Keratinocyte (primary cell): Measurements from ENCODE around the gene SULT1A1. TPM values are rescaled to one million over a fixed set of nuclear protein-coding genes. Genes with fewer than 3 reads are reported as not detected.
A peak's percentile ranks its signal among the peaks of the same experiment; 100 is the strongest.
"Not testable (repeated sequence)": the region's sequence is repeated elsewhere in the genome, so short reads cannot be mapped to it uniquely, and the experiment has no call there.

Experiments
- DNase-seq: peaks from one replicate; pipeline ENCODE4 v3.0.0-alpha.2; 2011; ENCODE audit warnings: low read depth, missing footprints, low spot score
- FAIRE-seq: peaks from 2 replicates; lab custom pipeline; 2011; peaks lifted over from hg19 to GRCh38; lab: Jason Lieb, UNC
- H2AFZ ChIP-seq: 2 replicates; pipeline ENCODE4 v1.6.0; 2012; ENCODE audit warnings: low read length, control low read depth, inconsistent platforms; ENCODE audit not compliant: control insufficient read depth
- H3K27ac ChIP-seq: 2 replicates; pipeline ENCODE4 v1.5.1; 2011; ENCODE audit warnings: low read length; ENCODE audit not compliant: control insufficient read depth, insufficient read depth
- H3K27me3 ChIP-seq: 3 replicates; pipeline ENCODE4 v1.6.0; 2011; ENCODE audit warnings: low read length; ENCODE audit not compliant: control insufficient read depth, insufficient read depth; ENCODE audit errors: extremely low read depth
- H3K36me3 ChIP-seq, 2 experiments: 2 replicates in 1 of 2; 3 replicates in 1 of 2; pipeline ENCODE4 v1.5.1; 2011; ENCODE audit warnings: low read length in 2 of 2, mild to moderate bottlenecking in 1 of 2; ENCODE audit not compliant: control insufficient read depth in 2 of 2, insufficient read depth in 2 of 2; ENCODE audit errors: extremely low read depth in 1 of 2
- H3K4me1 ChIP-seq: 3 replicates; pipeline ENCODE4 v1.5.1; 2011; ENCODE audit warnings: low read length; ENCODE audit not compliant: control insufficient read depth, insufficient read depth; ENCODE audit errors: extremely low read depth
- H3K4me2 ChIP-seq: 3 replicates; pipeline ENCODE4 v1.6.0; 2011; ENCODE audit warnings: low read depth, low read length; ENCODE audit not compliant: control insufficient read depth, insufficient read depth; ENCODE audit errors: extremely low read depth
- H3K4me3 ChIP-seq, 3 experiments: fragments of 200-600 bp in 1 of 3; sonication (generic) in 1 of 3; 2 replicates in 2 of 3; 3 replicates in 1 of 3; pipeline ENCODE4 v1.5.1; 2011 to 2016; ENCODE audit warnings: low read length in 3 of 3, mild to moderate bottlenecking in 3 of 3, control low read depth in 2 of 3, inconsistent platforms in 1 of 3, low read depth in 1 of 3, mixed read lengths in 1 of 3, mixed run types in 1 of 3, moderate library complexity in 1 of 3; ENCODE audit not compliant: control insufficient read depth in 2 of 3, insufficient read depth in 2 of 3; ENCODE audit errors: extremely low read depth in 1 of 3
- H3K79me2 ChIP-seq: 2 replicates; pipeline ENCODE4 v1.6.0; 2012; ENCODE audit warnings: low read length; ENCODE audit not compliant: control insufficient read depth, insufficient read depth
- H3K9ac ChIP-seq: 3 replicates; pipeline ENCODE4 v1.6.0; 2011; ENCODE audit warnings: low read length; ENCODE audit not compliant: control insufficient read depth, insufficient read depth; ENCODE audit errors: extremely low read depth
- H3K9me1 ChIP-seq: 3 replicates; pipeline ENCODE4 v1.6.0; 2011; ENCODE audit warnings: low read length; ENCODE audit not compliant: control insufficient read depth, insufficient read depth; ENCODE audit errors: extremely low read depth
- H3K9me3 ChIP-seq: 2 replicates; pipeline ENCODE4 v1.5.1; 2012; ENCODE audit warnings: low read depth, low read length; ENCODE audit not compliant: control insufficient read depth
- H4K20me1 ChIP-seq: 3 replicates; pipeline ENCODE4 v1.6.0; 2011; ENCODE audit warnings: low read length; ENCODE audit not compliant: control insufficient read depth, insufficient read depth; ENCODE audit errors: extremely low read depth
- EZH2 ChIP-seq: IDR thresholded peaks from one replicate; pipeline ENCODE4 v1.6.1; 2012; ENCODE audit warnings: inconsistent platforms, mild to moderate bottlenecking, low read length, moderate library complexity
- dilution Hi-C: fragments of 300-500 bp; cut with MboI; formaldehyde crosslinking; loops from one replicate; pipeline ENCODE4 v1.7.0; 2020; ENCODE audit warnings: low sequenced_read_pairs; ENCODE audit not compliant: extremely low pct_ligation_motif_present
- polyA plus RNA-seq, 5 experiments: library from polyadenylated mRNA; depleted of rRNA in 3 of 5; stranded (reverse) in 3 of 5; stranded (forward) in 1 of 5; unstranded in 1 of 5; fragments of >200 nt; gene quantifications; 1 replicate in 1 of 5; 2 replicates in 3 of 5; 3 replicates in 1 of 5; pipeline versions ENCODE4 v1.2.1 to v1.2.3, GENCODE V29; 2011 to 2012; ENCODE audit warnings: missing spikeins in 2 of 5, low read depth in 1 of 5, low replicate concordance in 1 of 5
- TF ChIP-seq, protein P1 (sequence below), 3 experiments: IDR thresholded peaks in 1 of 3; conservative IDR thresholded peaks in 1 of 3; optimal IDR thresholded peaks in 1 of 3; 2 replicates in 2 of 3; 3 replicates in 1 of 3; pipeline versions ENCODE3 to v1.5.1; 2011; ENCODE audit warnings: low read length in 3 of 3, mild to moderate bottlenecking in 3 of 3, moderate library complexity in 2 of 3, control low read depth in 1 of 3, inconsistent platforms in 1 of 3; ENCODE audit not compliant: insufficient read depth in 2 of 3; ENCODE audit errors: extremely low read depth in 1 of 3

The SULT1A1 gene
- polyA plus RNA-seq, 1 donor (not counting 4 experiments of a cell fraction or from before 2014, with no cell fraction given) = 1.6 TPM

DNA sequence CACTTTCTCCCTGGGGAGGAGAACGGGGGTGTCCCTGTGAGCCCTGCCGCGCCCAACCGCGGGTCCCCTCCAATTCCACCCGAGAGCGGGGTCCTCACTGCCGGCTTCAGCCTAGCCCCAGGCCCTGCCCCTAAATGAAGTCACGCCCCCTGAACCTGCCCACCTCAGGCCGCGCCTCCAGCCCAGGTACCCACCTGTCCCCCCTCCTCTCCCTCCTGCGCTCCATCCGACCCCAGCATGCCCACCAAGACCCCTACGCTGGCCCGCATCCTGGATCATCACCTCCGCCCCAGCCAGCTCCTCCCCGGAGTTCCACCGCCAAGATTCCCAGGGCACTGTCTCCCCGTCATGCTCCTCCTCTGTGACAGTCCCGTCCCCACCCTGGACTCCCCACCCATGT is 8.9 kb downstream of the SULT1A1 start:
- H3K4me1 ChIP-seq, DNase-seq, FAIRE-seq, H3K27ac ChIP-seq, H3K4me3 ChIP-seq, H3K79me2 ChIP-seq, H4K20me1 ChIP-seq, dilution Hi-C loops, H3K36me3 ChIP-seq, H3K27me3 ChIP-seq, H2AFZ ChIP-seq, H3K9me3 ChIP-seq, H3K9me1 ChIP-seq, H3K9ac ChIP-seq, H3K4me2 ChIP-seq: not testable (repeated sequence)

DNA sequence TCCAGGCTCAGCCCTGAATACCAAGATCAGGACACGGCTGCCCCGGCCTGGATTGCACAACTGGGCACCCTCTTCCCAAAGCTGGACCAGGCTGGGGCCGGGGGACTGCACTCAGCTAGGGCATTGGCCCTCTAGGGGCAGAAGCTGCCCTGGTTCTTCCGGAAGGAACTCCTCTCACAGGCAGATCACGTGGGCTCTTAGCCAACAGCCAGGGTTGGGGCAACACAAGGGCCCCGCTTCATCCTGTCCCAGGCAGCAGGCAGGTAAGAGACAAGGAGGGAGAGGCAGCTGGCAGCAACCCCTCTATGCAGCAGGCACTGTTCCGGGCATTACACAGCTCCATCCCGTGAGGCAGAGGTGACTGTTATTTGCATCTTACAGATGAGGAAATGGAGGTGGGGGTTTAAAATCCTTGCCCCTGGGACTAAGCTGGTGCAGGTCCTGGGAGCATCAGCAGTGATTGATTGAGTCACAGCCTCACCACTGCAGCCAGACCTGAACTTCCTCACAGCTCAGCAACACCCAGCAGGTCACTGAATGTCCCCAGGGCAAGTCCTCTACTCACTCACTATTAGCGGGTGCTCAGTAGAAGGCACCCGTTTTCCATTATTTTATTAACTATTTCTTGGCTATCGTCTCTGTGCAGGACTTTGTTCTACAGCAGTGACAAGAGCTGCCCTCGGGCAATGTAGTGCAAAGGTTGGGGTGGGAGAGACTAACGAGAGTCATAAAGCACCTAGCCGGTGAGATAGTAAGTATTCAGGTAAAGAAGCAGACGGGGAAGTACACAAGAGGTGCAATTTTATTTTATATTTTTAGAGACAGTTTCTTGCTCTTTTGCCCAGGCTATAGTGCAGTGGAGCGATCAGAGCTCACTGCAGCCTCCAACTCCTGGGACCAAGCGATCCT is 10.2 kb downstream of the SULT1A1 start:
- DNase-seq, H3K9ac ChIP-seq, H3K79me2 ChIP-seq, H3K27ac ChIP-seq, H3K4me1 ChIP-seq, H3K36me3 ChIP-seq, H3K9me1 ChIP-seq, H3K27me3 ChIP-seq, H3K9me3 ChIP-seq, H2AFZ ChIP-seq, H4K20me1 ChIP-seq, dilution Hi-C loops, H3K4me3 ChIP-seq, H3K4me2 ChIP-seq: not testable (repeated sequence)
- FAIRE-seq = peak; percentile 9

DNA sequence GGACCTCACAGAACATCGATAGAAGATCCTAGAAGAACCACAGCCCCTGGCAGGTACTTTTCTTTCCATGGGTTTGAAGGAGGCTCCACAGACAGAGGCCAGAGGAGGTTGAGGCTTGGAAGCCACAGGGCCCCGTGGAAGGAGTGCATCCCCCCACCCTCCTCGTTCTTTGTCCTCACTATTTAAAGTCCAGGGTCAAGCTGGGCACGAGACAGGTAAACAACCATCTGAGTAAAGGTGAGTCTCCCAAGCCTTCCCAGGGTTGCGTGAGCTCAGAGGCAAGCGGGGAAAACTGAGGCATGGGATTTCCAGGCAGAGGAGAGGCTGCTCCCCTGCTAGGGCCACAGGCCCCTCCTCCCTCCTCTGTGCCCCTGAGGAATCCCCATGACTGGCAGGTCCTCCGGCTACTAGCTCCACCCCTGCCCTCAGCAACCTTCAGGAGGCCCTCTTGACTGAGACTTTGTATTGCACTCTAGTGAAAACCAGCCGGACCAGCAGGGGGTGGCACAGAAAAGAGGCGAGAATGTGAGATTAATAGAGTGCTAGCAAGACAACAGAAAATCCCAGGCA is 12.1 kb downstream of the SULT1A1 start:
- H3K4me2 ChIP-seq = no peak overlapping the region
- no peak overlapping the region for H3K4me3 ChIP-seq
- no peak for FAIRE-seq
- DNase-seq = no peak
- no peak overlapping the region for H2AFZ ChIP-seq
- H3K27me3 ChIP-seq = no peaks in the 10 kb centered on the region
- no peak overlapping the region for H3K9ac ChIP-seq
- no peaks in the 10 kb centered on the region for H3K9me3 ChIP-seq
- no peaks in the 10 kb centered on the region for H3K36me3 ChIP-seq
- no peak overlapping the region for H3K27ac ChIP-seq
- dilution Hi-C loops = no loop called here
- H4K20me1 ChIP-seq = no peaks in the 10 kb centered on the region
- TF ChIP-seq EZH2 = no peak
- TF ChIP-seq, protein P1, sequence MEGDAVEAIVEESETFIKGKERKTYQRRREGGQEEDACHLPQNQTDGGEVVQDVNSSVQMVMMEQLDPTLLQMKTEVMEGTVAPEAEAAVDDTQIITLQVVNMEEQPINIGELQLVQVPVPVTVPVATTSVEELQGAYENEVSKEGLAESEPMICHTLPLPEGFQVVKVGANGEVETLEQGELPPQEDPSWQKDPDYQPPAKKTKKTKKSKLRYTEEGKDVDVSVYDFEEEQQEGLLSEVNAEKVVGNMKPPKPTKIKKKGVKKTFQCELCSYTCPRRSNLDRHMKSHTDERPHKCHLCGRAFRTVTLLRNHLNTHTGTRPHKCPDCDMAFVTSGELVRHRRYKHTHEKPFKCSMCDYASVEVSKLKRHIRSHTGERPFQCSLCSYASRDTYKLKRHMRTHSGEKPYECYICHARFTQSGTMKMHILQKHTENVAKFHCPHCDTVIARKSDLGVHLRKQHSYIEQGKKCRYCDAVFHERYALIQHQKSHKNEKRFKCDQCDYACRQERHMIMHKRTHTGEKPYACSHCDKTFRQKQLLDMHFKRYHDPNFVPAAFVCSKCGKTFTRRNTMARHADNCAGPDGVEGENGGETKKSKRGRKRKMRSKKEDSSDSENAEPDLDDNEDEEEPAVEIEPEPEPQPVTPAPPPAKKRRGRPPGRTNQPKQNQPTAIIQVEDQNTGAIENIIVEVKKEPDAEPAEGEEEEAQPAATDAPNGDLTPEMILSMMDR (optimal IDR thresholded peaks at IDR 0.05 in 1 of 3, IDR thresholded peaks at IDR 0.05 in 1 of 3, conservative IDR thresholded peaks at IDR 0.05 in 1 of 3; ENCODE audit: extremely low read depth in 1 of 3, insufficient read depth in 2 of 3, low read length in 3 of 3) = no peak
- no peaks in the 10 kb centered on the region for H3K79me2 ChIP-seq
- no peaks in the 10 kb centered on the region for H3K9me1 ChIP-seq
- no peaks in the 10 kb centered on the region for H3K4me1 ChIP-seq
